GM20000 (cell line): ENCODE measurements around the gene DDAH2.
A peak's percentile ranks its signal among the peaks of the same experiment; 100 is the strongest.

Experiments
- DNase-seq: peaks from one replicate; pipeline ENCODE4 v3.0.0; 2012; ENCODE audit warnings: low spot score
- CTCF ChIP-seq: IDR thresholded peaks from 2 replicates; pipeline ENCODE4 v1.5.1; 2012; ENCODE audit warnings: mild to moderate bottlenecking, control low read depth; ENCODE audit errors: extremely low read depth, missing control alignments

Gene DDAH2, protein sequence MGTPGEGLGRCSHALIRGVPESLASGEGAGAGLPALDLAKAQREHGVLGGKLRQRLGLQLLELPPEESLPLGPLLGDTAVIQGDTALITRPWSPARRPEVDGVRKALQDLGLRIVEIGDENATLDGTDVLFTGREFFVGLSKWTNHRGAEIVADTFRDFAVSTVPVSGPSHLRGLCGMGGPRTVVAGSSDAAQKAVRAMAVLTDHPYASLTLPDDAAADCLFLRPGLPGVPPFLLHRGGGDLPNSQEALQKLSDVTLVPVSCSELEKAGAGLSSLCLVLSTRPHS

DNA sequence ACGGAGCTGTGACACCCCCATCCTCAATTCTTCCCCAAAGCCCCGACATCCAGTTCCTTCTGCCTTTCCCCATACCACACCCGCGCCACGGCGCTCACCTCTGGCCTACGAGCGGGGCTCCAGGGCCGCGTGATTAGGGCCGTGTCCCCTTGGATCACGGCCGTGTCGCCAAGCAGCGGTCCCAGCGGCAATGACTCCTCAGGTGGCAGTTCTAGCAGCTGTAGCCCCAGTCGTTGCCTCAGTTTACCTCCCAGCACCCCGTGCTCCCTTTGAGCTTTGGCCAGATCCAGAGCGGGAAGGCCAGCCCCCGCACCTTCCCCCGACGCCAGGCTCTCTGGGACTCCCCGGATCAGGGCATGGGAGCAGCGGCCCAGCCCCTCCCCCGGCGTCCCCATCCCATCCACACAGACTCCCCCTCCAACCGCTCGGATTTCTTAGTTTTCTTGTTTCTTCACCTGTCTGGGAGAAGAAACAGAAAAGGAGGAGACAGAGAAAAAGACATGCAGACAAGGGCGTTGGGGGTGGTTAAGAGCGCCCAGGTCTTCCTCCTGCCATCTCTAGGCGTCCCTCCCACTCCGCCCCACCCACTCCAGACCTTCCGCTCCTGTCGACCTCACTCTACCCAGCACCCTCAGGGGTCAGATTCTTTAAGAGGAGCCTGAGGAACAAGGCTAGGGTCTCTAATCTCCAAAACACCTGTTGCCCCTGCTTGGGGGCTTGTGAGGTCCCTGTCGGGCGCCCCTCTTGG, at the start of gene DDAH2:
Gene DDAH2, minus strand, starts transcription at position 533 of the 748 bp plus-strand sequence. Its CDS starts 138 bp downstream, at position 395.
- TF ChIP-seq CTCF = peak; percentile 91
- no peak for DNase-seq

DNA sequence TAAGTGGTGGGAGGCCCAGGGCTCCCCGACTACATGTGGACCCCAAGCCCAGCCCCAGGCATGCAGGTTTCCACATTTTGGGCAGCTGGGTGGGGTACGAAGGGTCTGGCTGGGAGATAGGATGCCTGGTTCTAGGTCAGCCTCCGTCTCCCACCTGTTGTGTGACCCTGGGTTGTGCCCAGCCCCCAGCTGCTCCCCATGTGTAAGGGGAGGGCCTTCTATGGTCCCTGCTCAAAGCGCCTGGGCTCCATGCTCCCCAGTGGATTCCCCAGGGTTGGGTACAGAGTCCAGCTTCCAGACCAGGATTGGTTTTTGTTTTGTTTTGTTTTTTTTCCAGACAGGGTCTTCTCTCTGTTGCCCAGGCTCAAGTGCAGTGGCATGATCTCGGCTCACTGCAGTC, 49.1 kb upstream of the DDAH2 start:
- no peak for DNase-seq
- no peak for TF ChIP-seq CTCF

DNA sequence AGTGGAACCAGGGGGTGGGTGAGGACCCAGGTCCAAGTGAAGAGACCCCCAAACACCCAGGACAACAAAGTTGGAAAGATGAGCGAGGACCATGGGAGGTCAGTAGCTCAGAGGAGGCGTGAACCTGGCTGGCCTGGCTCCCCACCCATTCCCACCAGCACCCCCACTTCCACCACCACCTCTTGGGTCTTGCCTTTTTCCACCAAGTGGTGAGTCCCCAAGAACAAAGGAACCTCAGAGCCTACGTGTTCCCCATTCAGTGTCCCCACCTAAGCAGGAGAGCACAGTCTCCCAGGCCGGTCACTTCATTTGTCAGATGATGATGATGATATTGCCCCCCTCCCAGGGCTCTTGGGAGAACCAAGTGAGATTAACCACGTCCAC, 48.6 kb upstream of the DDAH2 start:
- DNase-seq = no peak
- TF ChIP-seq CTCF = no peak

- DNase-seq = peak; percentile 93
- no peak for TF ChIP-seq CTCF
Measured at GRCh38 chr6:31776989-31777666, 48.0 kb upstream of the DDAH2 start, which contains the start of gene VWA7. TSS of gene VWA7 (minus strand) at chr6:31777328. CDS start at chr6:31776779, 549 bp downstream.

DNA sequence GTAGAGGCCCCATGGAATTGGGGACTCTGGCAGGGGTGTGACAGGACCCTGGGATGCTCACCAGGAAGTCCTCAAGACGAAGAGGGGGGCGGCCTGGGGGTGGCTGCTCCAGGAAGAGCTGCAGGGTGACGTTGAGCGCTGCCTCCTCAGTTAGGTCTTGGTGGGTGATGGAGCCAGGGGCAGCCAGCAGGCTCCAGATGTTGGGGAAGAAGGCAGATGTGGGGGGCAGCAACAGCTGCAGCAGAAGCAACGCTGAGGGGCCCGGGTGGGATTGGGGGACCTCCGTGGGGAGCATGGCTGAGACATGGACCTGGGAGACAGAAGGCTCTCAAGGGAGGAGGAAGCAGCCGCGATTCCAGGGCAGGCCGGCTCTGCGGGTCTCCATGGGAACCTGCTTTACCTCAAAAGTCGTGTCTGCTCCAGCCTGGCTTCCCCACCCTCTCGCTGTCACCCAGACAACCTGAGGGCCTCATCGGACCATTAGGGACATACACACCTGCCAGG, 47.4 kb upstream of the DDAH2 start:
- DNase-seq = no peak
- no peak for TF ChIP-seq CTCF

DNA sequence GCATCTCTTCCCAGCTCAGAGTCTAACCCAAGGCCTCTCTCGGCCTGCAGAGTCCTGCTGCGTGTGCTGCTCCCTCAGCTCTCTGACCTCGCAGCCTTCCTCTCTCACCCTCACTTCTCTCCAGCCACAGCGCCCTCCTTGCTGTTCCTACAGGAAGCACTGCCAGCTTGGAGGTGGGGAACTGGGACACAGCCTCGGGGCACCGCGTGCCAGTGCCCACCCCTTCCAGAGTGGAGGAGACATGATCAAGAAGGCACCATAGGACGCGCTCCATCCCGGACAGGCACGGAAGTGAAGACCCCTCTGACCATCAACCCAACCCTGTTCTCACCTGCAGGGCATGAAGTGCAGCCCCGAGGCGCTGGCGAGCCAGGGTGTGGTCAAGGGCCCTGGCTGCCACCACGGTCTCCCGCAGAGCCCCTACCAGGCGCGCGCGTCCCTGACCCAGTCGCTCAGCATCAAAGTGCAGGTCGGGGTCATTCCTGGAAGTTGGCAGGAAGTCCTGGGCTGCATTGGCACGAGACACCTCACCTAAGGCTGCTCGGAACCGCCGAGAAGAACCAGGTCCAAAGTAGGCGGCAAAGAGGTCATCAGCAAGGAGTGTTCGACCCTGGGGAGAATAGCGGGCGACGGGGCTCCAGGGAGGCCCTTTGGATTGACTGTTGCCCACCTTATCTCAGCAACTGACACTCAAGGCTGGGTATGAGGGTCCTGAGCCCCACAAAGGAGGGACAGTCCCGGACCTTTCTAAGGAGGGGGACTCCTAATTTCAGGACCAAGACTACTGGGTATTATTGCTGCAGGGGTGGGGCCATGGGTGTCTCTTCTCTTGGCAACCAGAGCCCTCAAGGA, 46.8 kb upstream of the DDAH2 start:
- no peak for DNase-seq
- TF ChIP-seq CTCF = no peak
